GM10847 (cell line): ENCODE data around the gene SDK1.

Source experiments
- POLR2A ChIP-seq: IDR thresholded peaks from 2 replicates; pipeline ENCODE4 v1.6.1; 2011; ENCODE audit not compliant: insufficient read length; ENCODE audit errors: extremely low read depth

The SDK1 gene

GRCh38 chr7:3739983-3740382 is 438.9 kb downstream of the SDK1 start:
- TF ChIP-seq POLR2A, result no peak

- TF ChIP-seq POLR2A, result no peak
Observed at GRCh38 chr7:3747467-3747866, 446.4 kb downstream of the SDK1 start.

- TF ChIP-seq POLR2A, result no peak
Observed at GRCh38 chr7:3748389-3748788, 447.3 kb downstream of the SDK1 start.

GRCh38 chr7:3753868-3754267 is 452.8 kb downstream of the SDK1 start:
- no peak for TF ChIP-seq POLR2A

GRCh38 chr7:3754493-3755341 is 453.7 kb downstream of the SDK1 start:
- no peak for TF ChIP-seq POLR2A

- no peak for TF ChIP-seq POLR2A
Observed at GRCh38 chr7:3757059-3757458, 456.0 kb downstream of the SDK1 start.

DNA sequence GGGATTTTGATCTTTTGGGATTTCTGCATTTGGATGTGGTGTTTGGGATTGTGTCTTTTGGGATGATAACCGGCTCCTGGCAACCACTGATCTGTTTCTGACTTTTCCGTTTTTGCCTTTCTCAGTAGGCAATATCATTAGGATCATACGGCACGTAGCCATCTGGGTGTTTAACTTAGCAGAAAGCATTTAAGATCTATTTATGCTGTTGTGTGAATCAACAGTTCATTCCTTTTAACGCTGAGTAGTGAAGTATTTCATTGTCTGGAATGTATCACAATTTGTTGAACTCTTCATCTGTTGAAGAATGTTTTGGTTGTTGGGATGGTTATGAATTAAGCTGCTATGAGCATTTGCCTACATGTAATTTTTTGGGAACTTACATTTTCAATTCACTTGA is 459.6 kb downstream of the SDK1 start:
- no peak for TF ChIP-seq POLR2A

DNA sequence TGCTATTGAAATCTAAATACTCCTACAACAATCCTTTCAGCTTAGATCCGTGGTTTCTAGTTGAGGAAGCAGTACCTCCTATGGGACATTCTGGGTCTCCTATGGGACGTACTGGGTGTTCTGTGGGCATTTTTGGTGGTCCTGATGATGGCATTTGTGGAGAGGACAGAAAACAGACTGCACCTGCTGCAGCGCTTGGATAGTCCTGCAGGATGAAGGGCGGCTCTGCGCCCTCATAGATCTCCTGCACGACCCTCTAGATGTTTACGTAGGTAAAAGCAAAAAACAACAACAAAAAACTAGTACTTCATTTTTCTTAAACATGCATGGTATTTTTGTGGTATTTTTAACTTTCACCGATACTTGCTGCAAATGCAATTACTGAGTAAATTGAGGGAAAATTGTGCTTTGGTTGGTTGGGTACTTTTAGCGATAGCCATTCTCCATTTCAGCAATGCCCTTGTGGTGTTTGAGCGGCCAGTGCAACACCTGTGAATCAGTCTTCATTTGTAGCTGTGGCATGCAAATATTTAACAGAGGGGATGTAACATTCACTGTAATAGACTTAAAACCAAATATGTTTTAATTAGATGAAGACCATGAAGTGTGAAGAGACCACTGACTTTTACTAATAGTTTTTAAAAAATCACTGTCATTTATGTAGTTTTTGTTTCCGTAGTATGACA is 461.2 kb downstream of the SDK1 start:
- TF ChIP-seq POLR2A, result no peak

DNA sequence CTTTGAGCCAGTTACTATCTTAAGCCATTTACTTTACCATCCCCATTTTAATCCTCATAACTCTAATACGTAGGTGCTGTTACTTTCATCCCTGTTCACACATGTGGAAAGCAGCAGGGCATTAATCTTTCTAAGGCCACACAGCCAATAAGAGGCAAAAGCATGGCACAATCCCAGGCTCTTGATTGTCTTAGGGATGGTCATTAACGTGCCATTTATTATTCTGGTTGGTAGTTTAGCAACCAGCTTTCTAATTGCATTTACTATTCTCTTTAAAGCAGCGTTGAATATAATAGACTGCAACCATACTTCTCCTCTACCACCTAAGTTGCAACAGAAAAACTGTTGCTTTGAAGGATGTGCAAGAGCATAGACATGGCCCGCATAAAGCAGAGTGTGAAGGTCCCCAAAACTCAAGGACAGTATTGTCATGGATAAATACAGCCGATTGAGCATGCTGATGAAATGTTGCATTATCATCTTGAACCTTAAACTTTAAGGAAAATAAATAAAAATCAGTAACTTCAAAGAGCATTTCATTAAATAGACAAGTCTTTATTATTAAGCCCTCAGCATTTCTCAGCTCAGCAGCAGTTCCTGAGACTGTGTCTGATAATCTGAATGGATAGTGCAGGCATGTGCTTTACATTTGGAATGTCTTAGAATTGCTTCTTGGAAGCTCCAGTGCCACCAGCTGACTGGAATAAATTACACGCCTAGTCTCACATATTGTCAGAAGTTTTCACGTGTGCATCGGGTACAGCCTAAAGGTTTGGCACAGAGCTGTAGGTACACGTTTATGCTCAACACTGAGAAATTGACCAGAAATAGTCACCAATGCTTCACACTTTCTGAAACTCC is 467.1 kb downstream of the SDK1 start:
- TF ChIP-seq POLR2A, result no peak

- no peak for TF ChIP-seq POLR2A
Observed at GRCh38 chr7:3771906-3772305, 470.9 kb downstream of the SDK1 start.

- TF ChIP-seq POLR2A, result no peak
Observed at GRCh38 chr7:3778345-3778744, 477.3 kb downstream of the SDK1 start.

GRCh38 chr7:3780016-3780415 is 479.0 kb downstream of the SDK1 start:
- no peak for TF ChIP-seq POLR2A

- TF ChIP-seq POLR2A, result no peak
Observed at GRCh38 chr7:3780525-3780924, 479.5 kb downstream of the SDK1 start.

DNA sequence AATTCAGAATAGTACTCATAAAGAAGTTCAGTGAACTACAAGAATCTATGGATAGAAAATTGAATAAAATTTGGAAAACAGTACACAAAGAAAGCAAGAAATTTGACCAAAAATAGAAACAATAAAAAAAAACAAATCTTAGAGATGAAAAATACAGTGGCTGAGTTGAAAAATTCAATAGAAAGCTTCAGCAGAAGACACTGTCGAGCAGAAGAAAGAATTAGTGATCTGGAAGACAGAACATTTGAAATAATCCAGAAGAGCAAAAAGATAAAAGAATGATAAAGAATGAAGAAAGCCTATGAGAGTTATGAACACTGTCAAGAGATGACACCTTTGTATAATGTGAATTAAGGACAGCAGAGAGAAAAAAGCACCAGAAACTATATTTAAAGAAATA is 480.6 kb downstream of the SDK1 start:
- no peak for TF ChIP-seq POLR2A

DNA sequence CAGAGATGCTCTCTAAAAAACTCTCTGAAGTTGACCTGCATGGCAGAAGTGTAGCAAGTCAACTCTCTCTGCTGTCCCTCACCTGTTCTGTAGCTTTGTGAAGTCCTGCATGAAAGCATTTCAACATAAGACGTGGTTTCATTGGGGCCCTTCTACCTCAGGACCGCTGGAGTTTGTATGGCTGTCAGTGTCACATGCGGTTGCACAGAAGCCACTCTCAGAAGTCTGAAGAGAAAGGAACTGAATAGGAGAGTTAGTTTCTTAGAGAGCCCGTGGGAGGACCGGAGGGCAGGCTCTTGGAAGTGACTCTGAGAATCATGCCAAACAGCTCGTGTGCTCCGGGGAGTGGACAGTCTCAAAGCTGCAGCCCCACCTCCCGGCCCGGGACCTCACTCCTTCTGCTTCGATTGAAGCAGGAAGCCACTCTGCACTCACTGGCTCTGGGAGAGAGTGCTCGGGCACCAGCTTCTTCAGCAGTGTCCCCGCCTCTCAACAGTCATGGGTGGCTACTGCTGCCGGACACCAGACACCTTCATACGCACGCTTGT is 486.7 kb downstream of the SDK1 start:
- TF ChIP-seq POLR2A, result no peak
